Peyer's patch (tissue), 4 donors: ENCODE measurements around the gene ROR1.

ENCODE experiments used
- POLR2A ChIP-seq, 2 donors: fragments of 450-650 bp; IDR thresholded peaks; one replicate each; pipeline ENCODE4 v1.5.1; 2017; ENCODE audit warnings: antibody characterized with exemption in 2 of 2, mild to moderate bottlenecking in 2 of 2, moderate library complexity in 2 of 2
- TF ChIP-seq, protein P1 (sequence below), 6 experiments: fragments of 450-650 bp in 4 of 6; fragments of 200-600 bp in 2 of 6; sonication (generic) in 1 of 6; IDR thresholded peaks; one replicate each; pipeline ENCODE4 v1.5.1; 2017 to 2019; ENCODE audit warnings: antibody characterized with exemption in 6 of 6, mild to moderate bottlenecking in 3 of 6, moderate library complexity in 1 of 6

DNA sequence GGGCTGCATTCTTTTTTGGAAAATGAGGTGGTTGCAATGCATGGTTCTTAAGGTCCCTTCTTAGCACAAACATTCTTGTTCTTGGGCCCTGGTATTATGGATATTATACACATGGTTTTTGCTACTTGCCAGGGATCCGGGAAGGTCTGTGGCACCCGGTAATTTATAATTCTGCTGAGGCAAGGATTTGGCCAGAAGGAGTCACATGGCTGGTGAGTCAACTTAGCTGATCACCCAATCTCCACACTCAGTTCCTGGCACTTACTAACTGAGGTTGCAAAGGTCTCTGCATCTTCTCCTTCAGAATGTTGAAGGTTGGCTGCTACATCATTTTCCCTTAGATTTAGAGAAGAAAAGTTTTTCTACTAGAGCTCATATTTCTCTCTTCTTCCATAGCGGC, 112.5 kb downstream of the ROR1 start:
- TF ChIP-seq POLR2A (IDR thresholded peaks at IDR 0.05): no peak
- TF ChIP-seq, protein P1, sequence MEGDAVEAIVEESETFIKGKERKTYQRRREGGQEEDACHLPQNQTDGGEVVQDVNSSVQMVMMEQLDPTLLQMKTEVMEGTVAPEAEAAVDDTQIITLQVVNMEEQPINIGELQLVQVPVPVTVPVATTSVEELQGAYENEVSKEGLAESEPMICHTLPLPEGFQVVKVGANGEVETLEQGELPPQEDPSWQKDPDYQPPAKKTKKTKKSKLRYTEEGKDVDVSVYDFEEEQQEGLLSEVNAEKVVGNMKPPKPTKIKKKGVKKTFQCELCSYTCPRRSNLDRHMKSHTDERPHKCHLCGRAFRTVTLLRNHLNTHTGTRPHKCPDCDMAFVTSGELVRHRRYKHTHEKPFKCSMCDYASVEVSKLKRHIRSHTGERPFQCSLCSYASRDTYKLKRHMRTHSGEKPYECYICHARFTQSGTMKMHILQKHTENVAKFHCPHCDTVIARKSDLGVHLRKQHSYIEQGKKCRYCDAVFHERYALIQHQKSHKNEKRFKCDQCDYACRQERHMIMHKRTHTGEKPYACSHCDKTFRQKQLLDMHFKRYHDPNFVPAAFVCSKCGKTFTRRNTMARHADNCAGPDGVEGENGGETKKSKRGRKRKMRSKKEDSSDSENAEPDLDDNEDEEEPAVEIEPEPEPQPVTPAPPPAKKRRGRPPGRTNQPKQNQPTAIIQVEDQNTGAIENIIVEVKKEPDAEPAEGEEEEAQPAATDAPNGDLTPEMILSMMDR (IDR thresholded peaks at IDR 0.05): no peak
